Heart left ventricle (tissue), 13 donors: ENCODE data around the gene SCN9A.

Experiments
- POLR2A ChIP-seq, 2 donors: fragments of 450-650 bp; IDR thresholded peaks; one replicate each; pipeline ENCODE4 v1.6.1; 2017; ENCODE audit warnings: antibody characterized with exemption in 2 of 2, mild to moderate bottlenecking in 2 of 2, moderate library complexity in 2 of 2
- TF ChIP-seq, protein P1 (sequence below), 12 donors: fragments of 200-600 bp; sonication (generic) in 4 of 12; IDR thresholded peaks; one replicate each; pipeline versions ENCODE4 v1.5.0 to v1.8.0; 2018 to 2022; ENCODE audit warnings: antibody characterized with exemption in 12 of 12, mild to moderate bottlenecking in 5 of 12
- donor health status: ischemic (EF 13 %, LVEDD 7.1; RV severe dilation, severe dysfunction).
- donor health status: DM: no; HTN: yes; CAD: no.
- donor health status: DM: no; HTN: no; CAD: no.
- donor health status: ischemic (EF 25% LVEDD 6.9; RV normal size, moderate dysfunction).
- donor health status: ischemic (EF 25% LVEDD 5.7; RV mildly dilated, moderate dysfunction).
- donor health status: ischemic (EF 35%, LVEDD 5.7; RV mildly dilated, moderate dysfunction).
- donor health status: nonischemic (EF 11% LVEDD 7.7; RV severe dilation, severe dysfunction).
- donor health status: DM: yes; HTN: yes; CAD: no.
- donor health status: PGD.
- donor health status: ischemic (EF 29% LVEDD 5.4; RV normal size, mild dysfunction).
- donor health status: nonischemic (EF 23%, LVEDD 6.1; RV moderate dilation, normal function).

- TF ChIP-seq, protein P1, sequence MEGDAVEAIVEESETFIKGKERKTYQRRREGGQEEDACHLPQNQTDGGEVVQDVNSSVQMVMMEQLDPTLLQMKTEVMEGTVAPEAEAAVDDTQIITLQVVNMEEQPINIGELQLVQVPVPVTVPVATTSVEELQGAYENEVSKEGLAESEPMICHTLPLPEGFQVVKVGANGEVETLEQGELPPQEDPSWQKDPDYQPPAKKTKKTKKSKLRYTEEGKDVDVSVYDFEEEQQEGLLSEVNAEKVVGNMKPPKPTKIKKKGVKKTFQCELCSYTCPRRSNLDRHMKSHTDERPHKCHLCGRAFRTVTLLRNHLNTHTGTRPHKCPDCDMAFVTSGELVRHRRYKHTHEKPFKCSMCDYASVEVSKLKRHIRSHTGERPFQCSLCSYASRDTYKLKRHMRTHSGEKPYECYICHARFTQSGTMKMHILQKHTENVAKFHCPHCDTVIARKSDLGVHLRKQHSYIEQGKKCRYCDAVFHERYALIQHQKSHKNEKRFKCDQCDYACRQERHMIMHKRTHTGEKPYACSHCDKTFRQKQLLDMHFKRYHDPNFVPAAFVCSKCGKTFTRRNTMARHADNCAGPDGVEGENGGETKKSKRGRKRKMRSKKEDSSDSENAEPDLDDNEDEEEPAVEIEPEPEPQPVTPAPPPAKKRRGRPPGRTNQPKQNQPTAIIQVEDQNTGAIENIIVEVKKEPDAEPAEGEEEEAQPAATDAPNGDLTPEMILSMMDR (IDR thresholded peaks at IDR 0.05) = no peak
- no peak for TF ChIP-seq POLR2A (IDR thresholded peaks at IDR 0.05)
These were observed 90.5 kb downstream of the SCN9A start for GRCh38 chr2:166285215-166285614.
